ENCODE data around the gene TMEM82.

The TMEM82 gene

GRCh38 chr1:15736892-15737261 lies 5.4 kb upstream of the TMEM82 start:
- no peak for FAIRE-seq

- no peak for FAIRE-seq
These were observed 4.7 kb upstream of the TMEM82 start for GRCh38 chr1:15737324-15738319.

- FAIRE-seq = no peak
These were observed 3.7 kb upstream of the TMEM82 start for GRCh38 chr1:15738416-15739113.

GRCh38 chr1:15739259-15739658 lies 3.0 kb upstream of the TMEM82 start:
- FAIRE-seq = no peak

- FAIRE-seq = no peak
These were observed 2.6 kb upstream of the TMEM82 start for GRCh38 chr1:15739745-15740144.

GRCh38 chr1:15740924-15741850 lies 1.1 kb upstream of the TMEM82 start:
- FAIRE-seq = peak; percentile 31

GRCh38 chr1:15744122-15744679 lies 1.9 kb downstream of the TMEM82 start:
- no peak for FAIRE-seq

- no peak for FAIRE-seq
These were observed 5.1 kb downstream of the TMEM82 start for GRCh38 chr1:15747378-15747777.

GRCh38 chr1:15748264-15748663 lies 6.0 kb downstream of the TMEM82 start:
- no peak for FAIRE-seq

GRCh38 chr1:15748690-15749398 lies 6.5 kb downstream of the TMEM82 start:
- FAIRE-seq = no peak

GRCh38 chr1:15749399-15750291 lies 7.3 kb downstream of the TMEM82 start:
- no peak for FAIRE-seq

- FAIRE-seq = no peak
These were observed 8.6 kb downstream of the TMEM82 start for GRCh38 chr1:15750924-15751323.

GRCh38 chr1:15751717-15752116 lies 9.4 kb downstream of the TMEM82 start:
- no peak for FAIRE-seq

GRCh38 chr1:15753776-15754175 lies 11.5 kb downstream of the TMEM82 start:
- FAIRE-seq = no peak

- FAIRE-seq = no peak
These were observed 12.8 kb downstream of the TMEM82 start for GRCh38 chr1:15755021-15755645.

GRCh38 chr1:15755646-15756040 lies 13.3 kb downstream of the TMEM82 start:
- FAIRE-seq = no peak

GRCh38 chr1:15756143-15757015 lies 14.1 kb downstream of the TMEM82 start:
- FAIRE-seq = no peak

- no peak for FAIRE-seq
These were observed 14.8 kb downstream of the TMEM82 start for GRCh38 chr1:15757016-15757543.

Data from colon (tissue), 2 donors.